Lung (tissue), 12 donors: Measurements from ENCODE around the gene GGTLC2. TPM values are rescaled to one million over a fixed set of nuclear protein-coding genes. Genes with fewer than 3 reads are reported as not detected.

Source experiments
- ATAC-seq: fragments of 200-7000 bp; cut with Tn5 transposase; one replicate; pipeline ENCODE4 v1.9.1; 2020; ENCODE audit warnings: moderate number of reproducible peaks; ENCODE audit not compliant: insufficient read depth, low FRiP score
- DNase-seq, 3 donors: peaks; one replicate each; pipeline ENCODE4 v3.0.0-alpha.2; 2013 to 2017
- H3K27ac ChIP-seq, 2 donors: one replicate each; pipeline ENCODE4 v1.5.1; 2013; ENCODE audit warnings: mild to moderate bottlenecking in 2 of 2, moderate library complexity in 2 of 2, control low read depth in 1 of 2, inconsistent platforms in 1 of 2, low read depth in 1 of 2, low read length in 1 of 2
- H3K27me3 ChIP-seq, 3 donors: one replicate each; pipeline ENCODE4 v1.5.1; 2013; ENCODE audit warnings: low read length in 2 of 3; ENCODE audit not compliant: control insufficient read depth in 3 of 3, insufficient read depth in 3 of 3
- H3K36me3 ChIP-seq, 4 donors: one replicate each; pipeline ENCODE4 v1.5.1; 2013; ENCODE audit warnings: low read length in 4 of 4, mild to moderate bottlenecking in 1 of 4, moderate library complexity in 1 of 4; ENCODE audit not compliant: control insufficient read depth in 4 of 4, insufficient read depth in 4 of 4
- H3K4me1 ChIP-seq, 5 donors: one replicate each; pipeline ENCODE4 v1.5.1; 2013; ENCODE audit warnings: low read length in 5 of 5, mild to moderate bottlenecking in 2 of 5, moderate library complexity in 1 of 5; ENCODE audit not compliant: control insufficient read depth in 5 of 5, insufficient read depth in 5 of 5
- H3K4me3 ChIP-seq: one replicate; pipeline ENCODE4 v1.5.1; 2013; ENCODE audit warnings: mild to moderate bottlenecking, control low read depth, moderate library complexity
- H3K9ac ChIP-seq, 2 donors: one replicate each; pipeline ENCODE4 v1.5.1; 2013; ENCODE audit warnings: low read length in 2 of 2, control low read depth in 1 of 2; ENCODE audit not compliant: insufficient read depth in 1 of 2
- H3K9me3 ChIP-seq, 4 donors: one replicate each; pipeline ENCODE4 v1.5.1; 2013; ENCODE audit warnings: low read length in 3 of 4, mild to moderate bottlenecking in 1 of 4, moderate library complexity in 1 of 4; ENCODE audit not compliant: control insufficient read depth in 4 of 4, insufficient read depth in 3 of 4
- CTCF ChIP-seq: IDR thresholded peaks from 2 replicates; pipeline ENCODE4 v1.5.1; 2012; ENCODE audit warnings: mild to moderate bottlenecking; ENCODE audit errors: control extremely low read depth, extremely low read depth
- WGBS, 2 donors: extraction: QIAGEN DNeasy Blood & Tissue Kit; methylation state at CpG; one replicate each; pipeline ENCODE4 v1.1.7; 2013; 5-methylcytosine and 5-hydroxymethylcytosine counted together
- polyA plus RNA-seq, 2 donors: library from polyadenylated mRNA; stranded (reverse); fragments of 200-250 nt; gene quantifications; one replicate each; pipeline ENCODE4 v1.2.1, GENCODE V29; 2013
- total RNA-seq, 2 donors: library from RNA; depleted of rRNA in 1 of 2; stranded (reverse); fragments of >200 nt in 1 of 2; gene quantifications; one replicate each; pipeline ENCODE4 v1.2.1, GENCODE V29; 2014 to 2021
- donor health status: control.
- donor health status: control.
- donor health status: Bipolar disorder and iron deficiency.
- donor health status: healthy.
- donor health status: DM: yes; HTN: yes; CAD: no.

The GGTLC2 gene
- total and polyA plus RNA-seq, 4 donors, result 0.56 to 7.0 (median 0.80) TPM; not detected in 1

DNA sequence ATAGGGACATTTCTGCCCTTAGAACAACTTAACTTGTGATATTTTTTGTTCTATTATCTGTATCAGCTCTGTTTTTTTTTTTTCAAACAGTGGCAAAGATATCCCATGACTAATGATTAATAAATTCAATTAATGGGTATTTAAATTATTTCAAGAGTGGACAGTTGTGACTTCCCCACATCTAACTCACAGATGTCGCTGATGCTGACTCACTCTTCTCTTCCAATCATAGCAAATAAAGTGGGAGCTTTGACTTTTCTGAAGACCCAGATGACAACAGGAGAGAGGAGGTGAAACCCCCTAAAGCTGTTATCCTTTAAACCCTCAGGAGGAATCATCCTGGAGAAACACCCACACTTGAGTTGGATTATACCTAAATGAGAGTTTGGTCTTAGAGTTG is 27.1 kb downstream of the GGTLC2 start:
- DNase-seq (no peak), ATAC-seq (no peak)
- Histone ChIP-seq H3K36me3 (no peaks in the 10 kb centered on the region), H3K9me3 (peaks cover 0 to 7% (median 3%) of the 10 kb centered on the region in 4 donors), H3K9ac (no peak overlapping the region), H3K4me1 (peaks cover 0 to 6% (median 0%) of the 10 kb centered on the region in 5 donors), H3K27me3 (no peaks in the 10 kb centered on the region), H3K27ac (no peak overlapping the region), H3K4me3 (no peak overlapping the region)
- 84 to 91% methylated on average over 1 of the region's 1 CpG for WGBS, 2 donors
- TF ChIP-seq CTCF, result no peak

DNA sequence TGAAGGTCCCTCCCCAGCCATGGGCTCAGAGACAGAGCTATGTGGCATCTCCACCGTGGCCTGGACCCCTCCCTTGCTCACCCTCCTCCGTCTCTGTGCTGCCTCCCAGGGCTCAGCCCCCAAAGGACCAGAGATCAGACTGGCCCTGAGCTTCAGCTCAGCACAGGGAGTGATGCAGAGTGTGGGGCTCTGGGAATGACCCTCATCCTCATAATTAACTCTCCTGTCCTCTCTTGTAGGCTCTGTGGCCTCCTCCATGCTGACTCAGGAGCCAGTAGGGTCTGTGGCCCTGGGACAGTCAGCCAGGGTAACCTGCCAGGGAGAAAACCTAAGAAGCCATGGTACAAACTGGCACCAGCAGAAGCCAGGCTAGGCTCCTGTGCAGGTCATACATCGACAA is 28.7 kb downstream of the GGTLC2 start:
- TF ChIP-seq CTCF, result no peak
- H3K9ac ChIP-seq, result no peak overlapping the region
- no peak overlapping the region for H3K27ac ChIP-seq
- H3K36me3 ChIP-seq, result no peaks in the 10 kb centered on the region
- 68 to 72% methylated on average over 3 of the region's 3 CpGs for WGBS, 2 donors
- no peak for DNase-seq
- peaks cover 0 to 6% (median 0%) of the 10 kb centered on the region in 5 donors for H3K4me1 ChIP-seq
- H3K27me3 ChIP-seq, result no peaks in the 10 kb centered on the region
- peaks cover 0 to 7% (median 3%) of the 10 kb centered on the region in 4 donors for H3K9me3 ChIP-seq
- no peak overlapping the region for H3K4me3 ChIP-seq
- ATAC-seq, result no peak

- H3K9ac ChIP-seq, result no peak overlapping the region
- H3K4me3 ChIP-seq, result no peak overlapping the region
- peaks cover 0 to 7% (median 3%) of the 10 kb centered on the region in 4 donors for H3K9me3 ChIP-seq
- no peak for TF ChIP-seq CTCF
- no peak overlapping the region for H3K27ac ChIP-seq
- H3K27me3 ChIP-seq, result no peaks in the 10 kb centered on the region
- WGBS, 2 donors, result 69 to 78% methylated on average over 2 of the region's 2 CpGs
- no peaks in the 10 kb centered on the region for H3K36me3 ChIP-seq
- no peak for DNase-seq
- H3K4me1 ChIP-seq, result peaks cover 0 to 6% (median 0%) of the 10 kb centered on the region in 5 donors
- no peak for ATAC-seq
These were observed 29.2 kb downstream of the GGTLC2 start for GRCh38 chr22:22673628-22674027.

DNA sequence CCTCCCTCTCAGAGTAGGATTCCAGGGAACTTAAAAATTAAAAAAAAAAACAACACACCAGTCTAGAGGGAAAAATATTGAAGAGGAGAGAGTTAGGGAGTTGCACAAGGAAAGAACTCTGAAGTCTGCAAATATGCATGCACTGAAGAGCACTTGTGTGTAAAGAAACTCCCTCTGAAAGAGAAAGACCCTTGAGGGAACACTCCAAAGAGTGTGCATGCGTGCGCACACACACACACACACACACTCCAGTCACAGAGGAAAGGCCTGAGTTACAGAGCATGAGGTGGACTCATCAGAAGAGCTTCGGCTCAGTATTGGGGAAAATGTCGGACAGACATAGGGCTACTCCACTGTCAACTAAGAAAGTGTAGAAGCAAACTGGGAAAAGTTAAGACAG is 30.1 kb downstream of the GGTLC2 start:
- no peaks in the 10 kb centered on the region for H3K27me3 ChIP-seq
- DNase-seq (peak; percentile 38 to 61 (median 48)), ATAC-seq (no peak)
- peaks cover 0 to 6% (median 0%) of the 10 kb centered on the region in 5 donors for H3K4me1 ChIP-seq
- no peak for TF ChIP-seq CTCF
- H3K4me3 ChIP-seq, result no peak overlapping the region
- H3K9me3 ChIP-seq, result peaks cover 0 to 7% (median 3%) of the 10 kb centered on the region in 4 donors
- no peak overlapping the region for H3K27ac ChIP-seq
- no peak overlapping the region for H3K9ac ChIP-seq
- no peaks in the 10 kb centered on the region for H3K36me3 ChIP-seq
- WGBS, 2 donors, result 70 to 86% methylated on average over 4 of the region's 4 CpGs
